GM12872 (cell line): Measurements from ENCODE around the gene SDC3.

ENCODE experiments used
- CTCF ChIP-seq: IDR thresholded peaks from 3 replicates; pipeline ENCODE4 v1.5.1; 2011; ENCODE audit warnings: low read depth, mild to moderate bottlenecking, low read length, moderate library complexity; ENCODE audit not compliant: insufficient read depth

SDC3 gene, protein sequence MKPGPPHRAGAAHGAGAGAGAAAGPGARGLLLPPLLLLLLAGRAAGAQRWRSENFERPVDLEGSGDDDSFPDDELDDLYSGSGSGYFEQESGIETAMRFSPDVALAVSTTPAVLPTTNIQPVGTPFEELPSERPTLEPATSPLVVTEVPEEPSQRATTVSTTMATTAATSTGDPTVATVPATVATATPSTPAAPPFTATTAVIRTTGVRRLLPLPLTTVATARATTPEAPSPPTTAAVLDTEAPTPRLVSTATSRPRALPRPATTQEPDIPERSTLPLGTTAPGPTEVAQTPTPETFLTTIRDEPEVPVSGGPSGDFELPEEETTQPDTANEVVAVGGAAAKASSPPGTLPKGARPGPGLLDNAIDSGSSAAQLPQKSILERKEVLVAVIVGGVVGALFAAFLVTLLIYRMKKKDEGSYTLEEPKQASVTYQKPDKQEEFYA

GRCh38 chr1:30908696-30909364 is at the start of gene SDC3:
Gene SDC3 (minus strand): TSS chr1:30908758. CDS start chr1:30908586, 172 bp downstream.
- TF ChIP-seq CTCF: no peak

DNA sequence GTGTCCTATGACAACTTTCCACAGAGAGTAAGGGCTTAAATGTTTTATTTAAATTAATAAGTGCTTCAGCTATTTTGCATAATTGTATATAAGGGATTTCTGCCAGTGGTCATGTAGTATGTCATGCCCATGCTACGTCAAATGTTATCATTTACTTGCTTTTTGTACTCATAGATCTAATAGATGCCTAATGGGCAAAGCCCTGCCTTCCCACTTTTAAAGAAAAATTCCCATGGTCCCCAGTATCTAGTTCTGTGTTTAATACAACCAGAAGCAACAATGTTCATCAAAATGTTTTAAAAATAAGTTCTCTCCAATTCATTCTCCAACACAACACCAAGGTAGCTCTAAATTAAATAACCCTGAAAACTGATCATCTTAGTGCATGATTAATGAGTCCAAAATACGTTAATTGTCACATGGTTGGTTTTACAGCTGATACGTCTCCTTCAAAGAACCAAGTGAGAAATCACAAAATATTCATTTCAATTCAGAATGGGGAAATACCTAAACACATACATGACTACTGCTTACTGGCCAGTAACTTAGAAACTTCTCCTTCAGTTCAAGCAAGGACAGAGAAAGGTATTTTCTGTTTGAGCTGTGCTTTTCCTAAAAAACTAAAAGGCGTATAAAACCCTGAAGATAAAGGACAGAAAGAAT is 49.1 kb upstream of the SDC3 start:
- no peak for TF ChIP-seq CTCF

DNA sequence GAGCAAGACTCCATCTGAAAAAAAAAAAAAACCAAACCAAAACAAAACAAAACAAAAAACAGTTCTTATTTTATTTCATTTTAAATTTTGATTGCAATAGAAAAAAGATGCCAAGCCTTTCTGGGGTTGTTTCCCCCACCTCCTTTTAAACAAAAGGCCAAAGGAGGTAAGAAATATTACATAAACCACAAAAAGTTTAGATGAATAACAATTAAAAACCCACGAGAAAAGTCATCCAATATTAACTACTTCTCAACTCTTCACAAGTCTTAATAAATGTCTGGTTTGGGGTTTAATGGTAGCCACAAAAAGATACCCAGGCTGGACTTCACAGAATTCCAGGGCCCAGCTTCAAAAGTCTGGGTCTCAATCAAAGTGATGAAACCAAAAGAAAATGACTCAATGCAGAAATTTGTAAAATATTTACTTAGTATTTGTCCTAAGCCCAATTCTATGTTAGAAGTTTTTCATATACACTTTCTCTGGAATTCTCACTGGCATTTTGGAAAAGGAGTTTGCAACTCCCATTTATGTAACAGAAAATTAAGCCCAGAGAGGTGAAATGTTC is 47.0 kb upstream of the SDC3 start:
- no peak for TF ChIP-seq CTCF

GRCh38 chr1:30953685-30954084 is 45.1 kb upstream of the SDC3 start:
- no peak for TF ChIP-seq CTCF

GRCh38 chr1:30952098-30952497 is 43.5 kb upstream of the SDC3 start:
- TF ChIP-seq CTCF: no peak

DNA sequence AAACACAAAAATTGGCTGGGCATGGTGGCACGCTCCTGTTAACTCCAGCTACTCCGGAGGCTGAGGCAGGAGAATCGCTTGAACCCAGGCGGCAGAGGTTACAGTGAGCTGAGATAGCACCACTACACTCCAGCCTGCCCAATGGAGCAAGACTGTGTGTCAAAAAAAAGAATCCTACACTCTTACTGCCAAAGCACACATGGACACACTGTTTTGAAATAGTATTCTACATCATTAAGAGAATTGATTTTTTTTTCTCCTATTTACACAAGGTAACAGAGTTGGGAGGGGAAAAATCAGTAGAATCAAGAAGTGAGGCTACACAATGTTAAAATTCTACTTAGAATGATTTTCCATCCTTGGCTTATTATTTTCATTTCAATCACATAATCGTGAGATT is 42.1 kb upstream of the SDC3 start:
- no peak for TF ChIP-seq CTCF

- TF ChIP-seq CTCF: no peak
Measured at GRCh38 chr1:30950053-30950452, 41.5 kb upstream of the SDC3 start.
